Fibroblast of gingiva (primary cell): ENCODE measurements around the gene BIRC5.
"Not testable (repeated sequence)": the region's sequence is repeated elsewhere in the genome, so short reads cannot be mapped to it uniquely, and the experiment has no call there.

Source experiments
- DNase-seq: peaks from one replicate; pipeline ENCODE4 v3.0.0-alpha.2; 2011; ENCODE audit warnings: low read depth

BIRC5 gene

DNA sequence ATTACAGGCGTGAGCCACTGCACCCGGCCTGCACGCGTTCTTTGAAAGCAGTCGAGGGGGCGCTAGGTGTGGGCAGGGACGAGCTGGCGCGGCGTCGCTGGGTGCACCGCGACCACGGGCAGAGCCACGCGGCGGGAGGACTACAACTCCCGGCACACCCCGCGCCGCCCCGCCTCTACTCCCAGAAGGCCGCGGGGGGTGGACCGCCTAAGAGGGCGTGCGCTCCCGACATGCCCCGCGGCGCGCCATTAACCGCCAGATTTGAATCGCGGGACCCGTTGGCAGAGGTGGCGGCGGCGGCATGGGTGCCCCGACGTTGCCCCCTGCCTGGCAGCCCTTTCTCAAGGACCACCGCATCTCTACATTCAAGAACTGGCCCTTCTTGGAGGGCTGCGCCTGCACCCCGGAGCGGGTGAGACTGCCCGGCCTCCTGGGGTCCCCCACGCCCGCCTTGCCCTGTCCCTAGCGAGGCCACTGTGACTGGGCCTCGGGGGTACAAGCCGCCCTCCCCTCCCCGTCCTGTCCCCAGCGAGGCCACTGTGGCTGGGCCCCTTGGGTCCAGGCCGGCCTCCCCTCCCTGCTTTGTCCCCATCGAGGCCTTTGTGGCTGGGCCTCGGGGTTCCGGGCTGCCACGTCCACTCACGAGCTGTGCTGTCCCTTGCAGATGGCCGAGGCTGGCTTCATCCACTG, at the start of gene BIRC5:
Gene BIRC5 (plus strand): TSS at position 238 of the 690 bp plus-strand sequence. CDS start 64 bp downstream, at position 302.
- peak; percentile 80 for DNase-seq

- no peak for DNase-seq
Measured at GRCh38 chr17:78164748-78165607, 49.1 kb upstream of the BIRC5 start.

- DNase-seq: no peak
Measured at GRCh38 chr17:78166416-78166815, 47.6 kb upstream of the BIRC5 start.

DNA sequence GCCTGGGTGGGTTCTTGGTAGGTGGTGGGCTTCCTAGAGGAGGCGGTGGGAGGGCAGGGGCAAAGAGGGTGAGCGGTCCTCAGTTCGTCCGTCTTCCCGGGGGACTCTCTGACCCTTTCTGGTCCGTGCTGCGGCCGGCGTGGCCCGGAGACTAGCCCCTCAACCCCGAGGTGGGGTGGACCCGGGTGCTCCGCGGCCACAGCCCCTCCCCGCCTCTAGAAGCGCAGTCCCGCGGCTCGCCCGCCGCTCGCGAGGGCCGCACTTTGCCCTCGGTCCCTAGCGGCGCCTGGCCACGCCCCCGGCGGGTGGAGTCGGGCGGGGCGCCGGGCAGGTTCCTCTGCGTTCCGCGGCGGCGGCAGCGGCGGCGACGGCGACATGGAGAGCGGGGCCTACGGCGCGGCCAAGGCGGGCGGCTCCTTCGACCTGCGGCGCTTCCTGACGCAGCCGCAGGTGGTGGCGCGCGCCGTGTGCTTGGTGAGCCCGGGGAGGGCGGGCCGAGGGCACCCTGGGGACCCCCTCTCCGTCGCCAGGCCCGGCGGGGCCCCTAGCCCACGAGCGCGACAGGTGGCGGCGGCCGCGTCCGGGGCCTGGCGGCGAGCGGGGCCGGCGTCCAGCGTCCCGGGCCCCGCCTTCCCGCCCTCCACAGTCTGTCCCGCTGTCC, 45.7 kb upstream of the BIRC5 start, which contains the start of gene SYNGR2:
Gene SYNGR2 (plus strand): TSS at position 340 of the 661 bp plus-strand sequence. CDS start 36 bp downstream, at position 376.
- DNase-seq: peak; percentile 30

DNA sequence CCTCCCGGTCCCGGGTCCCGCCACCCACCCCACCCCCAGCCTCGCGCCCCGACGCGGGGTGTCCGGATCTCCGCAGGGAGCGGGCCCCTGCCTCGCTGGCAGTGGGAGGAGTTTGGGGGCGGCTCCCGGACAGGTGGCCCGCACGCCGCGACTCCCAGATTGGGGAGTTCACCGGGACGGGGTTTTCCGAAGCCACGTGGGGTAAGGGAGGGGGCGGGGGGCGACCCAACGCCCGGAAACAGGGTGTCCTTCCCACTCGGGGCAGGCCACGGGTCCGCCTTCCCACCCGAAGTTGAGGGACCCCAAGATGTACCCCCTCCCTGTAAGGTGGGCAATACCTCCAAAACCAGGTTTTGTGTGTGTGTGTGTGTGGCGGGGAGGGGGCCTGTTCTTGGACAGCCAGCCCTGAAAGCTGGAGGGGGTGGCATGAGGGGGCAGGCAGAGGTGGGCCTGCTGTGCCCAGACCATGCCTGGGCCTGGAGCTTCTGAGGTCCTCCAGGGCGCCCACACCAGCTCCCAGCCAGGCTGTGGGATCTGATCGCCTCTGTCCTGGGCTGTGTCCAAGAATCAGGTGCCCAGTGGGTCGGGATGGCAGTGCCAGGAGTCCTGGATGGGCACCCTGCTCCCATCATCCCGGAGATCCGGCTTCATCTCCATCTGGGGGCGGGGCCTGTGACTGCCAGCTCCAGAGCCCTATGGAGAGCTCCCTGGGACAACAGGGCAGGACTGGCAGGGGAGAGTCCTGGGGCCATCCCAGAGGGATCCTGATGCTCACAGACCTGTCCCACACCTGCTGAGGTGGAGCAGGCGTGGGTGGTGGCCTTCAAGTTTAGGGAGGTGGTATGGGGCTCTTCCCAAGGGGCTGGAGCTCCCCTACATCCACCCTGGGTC, 44.9 kb upstream of the BIRC5 start:
- peak; percentile 37 for DNase-seq

GRCh38 chr17:78170692-78171590, 43.1 kb upstream of the BIRC5 start:
- no peak for DNase-seq

- not testable (repeated sequence) for DNase-seq
Measured at GRCh38 chr17:78171591-78172248, 42.3 kb upstream of the BIRC5 start.

DNA sequence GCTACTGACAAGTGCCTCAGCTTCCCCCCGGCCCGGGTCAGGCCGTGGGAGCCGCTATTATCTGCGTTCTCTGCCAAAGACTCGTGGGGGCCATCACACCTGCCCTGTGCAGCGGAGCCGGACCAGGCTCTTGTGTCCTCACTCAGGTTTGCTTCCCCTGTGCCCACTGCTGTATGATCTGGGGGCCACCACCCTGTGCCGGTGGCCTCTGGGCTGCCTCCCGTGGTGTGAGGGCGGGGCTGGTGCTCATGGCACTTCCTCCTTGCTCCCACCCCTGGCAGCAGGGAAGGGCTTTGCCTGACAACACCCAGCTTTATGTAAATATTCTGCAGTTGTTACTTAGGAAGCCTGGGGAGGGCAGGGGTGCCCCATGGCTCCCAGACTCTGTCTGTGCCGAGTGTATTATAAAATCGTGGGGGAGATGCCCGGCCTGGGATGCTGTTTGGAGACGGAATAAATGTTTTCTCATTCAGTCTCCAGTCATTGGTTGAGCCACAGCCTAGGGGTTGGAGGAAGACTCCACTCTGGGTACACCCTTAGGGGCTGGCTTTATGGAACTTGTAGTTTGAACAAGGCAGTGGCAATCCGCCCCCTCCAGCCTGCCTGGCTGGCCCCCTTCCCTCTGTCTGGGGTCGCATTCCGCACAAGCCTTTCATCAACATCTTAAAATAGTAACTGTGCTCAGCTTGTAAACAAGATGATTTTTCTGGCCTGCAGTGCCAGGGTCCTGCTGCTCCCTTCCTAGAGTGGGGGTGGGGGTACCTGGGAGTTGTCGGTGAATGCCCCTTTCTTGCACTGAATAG, 41.6 kb upstream of the BIRC5 start:
- DNase-seq: peak; percentile 11

- no peak for DNase-seq
Measured at GRCh38 chr17:78173097-78173715, 40.8 kb upstream of the BIRC5 start.

GRCh38 chr17:78174346-78174869, 39.6 kb upstream of the BIRC5 start:
- peak; percentile 29 for DNase-seq

DNA sequence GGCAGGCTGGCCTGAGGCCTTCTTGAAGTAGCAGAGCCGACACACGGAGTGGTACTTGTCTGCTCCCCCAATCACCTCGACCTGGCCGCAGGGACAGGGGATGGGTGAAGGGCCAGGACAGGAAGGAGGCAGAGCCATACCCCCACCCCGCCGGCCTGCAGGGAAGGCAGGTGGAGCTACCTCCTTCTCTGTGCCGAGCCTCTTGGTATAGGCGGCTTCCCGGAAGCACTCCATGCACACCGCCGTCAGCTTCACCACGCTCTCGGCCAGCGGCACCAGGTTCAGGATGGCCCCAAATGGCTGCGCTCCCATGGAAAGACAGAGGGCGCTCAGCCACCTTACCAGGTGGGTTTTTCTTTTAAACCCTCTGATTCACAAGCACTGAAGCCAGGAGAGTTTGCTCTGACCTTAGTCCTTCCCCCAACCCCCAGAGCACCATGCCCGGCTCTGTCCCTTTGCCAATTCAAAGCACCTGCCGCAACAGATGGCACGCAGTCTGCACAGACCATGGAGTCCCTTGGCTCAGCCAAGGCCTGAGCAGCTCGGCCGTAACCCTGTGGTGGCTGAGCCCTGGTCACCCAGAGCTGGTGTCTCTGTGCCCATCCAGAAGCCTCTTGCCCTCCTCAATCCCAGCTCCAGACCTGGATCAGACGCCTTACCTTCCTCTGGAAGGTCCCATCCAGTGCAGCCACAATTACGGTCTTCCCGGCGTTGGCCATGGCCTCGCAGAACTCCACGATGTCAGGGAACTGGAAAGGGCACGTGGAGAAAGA, 39.0 kb upstream of the BIRC5 start:
- DNase-seq: no peak

DNA sequence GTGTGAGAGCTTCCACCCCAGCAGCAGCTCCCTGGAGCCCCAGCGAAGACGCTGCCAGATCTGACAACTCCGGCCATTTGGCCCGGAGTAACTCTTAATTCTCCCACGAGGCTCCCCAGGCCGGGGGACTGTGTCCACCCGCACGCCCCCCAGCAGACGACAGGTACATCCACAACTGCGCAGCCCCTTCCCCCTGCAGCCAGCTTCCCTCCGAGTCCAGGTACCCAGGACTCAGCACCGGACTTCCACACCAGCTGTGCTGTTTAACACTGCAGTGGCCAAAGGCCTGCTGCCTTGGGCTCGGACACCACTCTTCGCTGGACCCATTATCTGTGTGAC, 38.4 kb upstream of the BIRC5 start:
- DNase-seq: no peak

GRCh38 chr17:78176548-78177025, 37.5 kb upstream of the BIRC5 start:
- peak; percentile 39 for DNase-seq

GRCh38 chr17:78179372-78179771, 34.7 kb upstream of the BIRC5 start:
- peak; percentile 79 for DNase-seq

- DNase-seq: no peak
Measured at GRCh38 chr17:78180083-78180482, 34.0 kb upstream of the BIRC5 start.

DNA sequence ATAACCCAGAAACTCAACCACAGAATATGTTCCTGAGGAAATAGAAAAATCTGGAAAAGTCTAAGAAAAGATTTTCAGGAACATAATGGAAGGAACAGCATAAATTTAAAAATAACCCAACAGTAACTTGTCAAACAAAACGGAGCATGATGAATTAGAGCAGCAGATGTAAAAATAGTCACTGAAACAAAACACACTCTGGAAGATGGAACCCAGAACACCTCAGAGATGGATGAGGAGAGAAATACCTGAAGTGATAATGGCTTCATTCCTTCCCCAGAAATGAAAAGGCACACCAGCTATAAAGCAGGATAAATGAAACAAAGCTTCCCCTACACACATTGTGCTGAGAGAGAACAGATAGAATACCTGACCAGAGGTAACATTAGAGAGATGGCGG, 33.5 kb upstream of the BIRC5 start:
- DNase-seq: no peak

- no peak for DNase-seq
Measured at GRCh38 chr17:78182504-78182903, 31.5 kb upstream of the BIRC5 start.

DNA sequence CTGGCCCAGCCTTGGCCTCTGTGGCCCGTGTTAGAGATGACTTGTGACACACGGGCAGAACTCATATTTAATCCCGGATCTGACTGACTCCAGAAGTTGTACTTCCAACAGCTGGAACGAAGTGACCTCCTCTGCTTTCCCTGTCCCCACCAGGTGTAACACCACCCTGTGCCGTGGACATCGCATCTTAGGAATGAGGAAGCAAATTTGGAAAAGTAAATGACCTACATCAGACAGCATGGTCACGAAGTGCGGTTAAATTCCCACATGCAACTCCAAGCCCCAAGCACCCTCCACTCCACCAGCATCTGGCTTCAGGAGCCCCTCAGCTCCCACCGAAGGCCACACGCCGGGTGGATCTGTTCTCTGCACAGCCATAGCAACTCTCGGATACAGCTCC, 30.1 kb upstream of the BIRC5 start:
- no peak for DNase-seq
